Thymus (tissue), 11 donors: ENCODE data around the gene PIANP. TPM values are rescaled to one million over a fixed set of nuclear protein-coding genes. Genes with fewer than 3 reads are reported as not detected.

Experiments
- DNase-seq, 9 donors: peaks; one replicate each; pipeline ENCODE4 v3.0.0-alpha.2; 2013; ENCODE audit warnings: low spot score in 9 of 9, low read depth in 6 of 9, missing footprints in 1 of 9
- H3K27ac ChIP-seq, 2 donors: one replicate each; pipeline ENCODE4 v1.5.1; 2013; ENCODE audit warnings: control low read depth in 1 of 2, low read depth in 1 of 2, low read length in 1 of 2, mild to moderate bottlenecking in 1 of 2, moderate library complexity in 1 of 2
- H3K27me3 ChIP-seq, 2 donors: one replicate each; pipeline ENCODE4 v1.5.1; 2013; ENCODE audit warnings: low read length in 1 of 2; ENCODE audit not compliant: control insufficient read depth in 2 of 2, insufficient read depth in 1 of 2
- H3K36me3 ChIP-seq, 2 donors: one replicate each; pipeline ENCODE4 v1.5.1; 2013; ENCODE audit warnings: low read length in 1 of 2, mild to moderate bottlenecking in 1 of 2, moderate library complexity in 1 of 2; ENCODE audit not compliant: control insufficient read depth in 2 of 2, insufficient read depth in 2 of 2
- H3K4me1 ChIP-seq, 2 donors: one replicate each; pipeline ENCODE4 v1.5.1; 2013; ENCODE audit warnings: low read length in 2 of 2; ENCODE audit not compliant: control insufficient read depth in 2 of 2, insufficient read depth in 2 of 2
- H3K4me3 ChIP-seq, 2 donors: one replicate each; pipeline ENCODE4 v1.5.1; 2013; ENCODE audit warnings: low read length in 2 of 2, control low read depth in 1 of 2, mild to moderate bottlenecking in 1 of 2
- H3K9me3 ChIP-seq, 2 donors: one replicate each; pipeline ENCODE4 v1.5.1; 2013; ENCODE audit warnings: low read length in 1 of 2, mild to moderate bottlenecking in 1 of 2; ENCODE audit not compliant: control insufficient read depth in 2 of 2, insufficient read depth in 1 of 2
- WGBS: extraction: QIAGEN DNeasy Blood & Tissue Kit; methylation state at CpG from one replicate; pipeline ENCODE4 v1.1.7; 2013; 5-methylcytosine and 5-hydroxymethylcytosine counted together
- polyA plus RNA-seq: library from polyadenylated mRNA; stranded (reverse); fragments of 200-250 nt; gene quantifications from one replicate; pipeline ENCODE4 v1.2.3, GENCODE V29; 2013
- total RNA-seq: library from RNA; stranded (reverse); fragments of 120-200 nt; gene quantifications from one replicate; pipeline ENCODE4 v1.2.4, GENCODE V29; 2013
- donor health status: healthy.

PIANP gene
- total and polyA plus RNA-seq, 2 donors, result 0.09 to 0.23 TPM

- Histone ChIP-seq H3K27me3 (peaks cover 0 to 1% of the 10 kb centered on the region in 2 donors), H3K4me3 (peak within 1 kb of the TSS; percentile 80 to 82), H3K4me1 (peaks cover 14 to 29% of the 10 kb centered on the region in 2 donors), H3K36me3 (peaks cover 7 to 25% of the 10 kb centered on the region in 2 donors), H3K9me3 (no peaks in the 10 kb centered on the region), H3K27ac (peak within 1 kb of the TSS; percentile 96 to 97)
- peak; percentile 87 to 99 (median 98) for DNase-seq
- under 1% methylated on average over 72 of the region's 72 CpGs for WGBS
These were observed 11.4 kb downstream of the PIANP start, which contains the start of gene ZNF384 for GRCh38 chr12:6688999-6689882. TSS of gene ZNF384 (minus strand) at chr12:6689375. CDS start at chr12:6679520, 9,855 bp downstream.

GRCh38 chr12:6688543-6688998, 12.0 kb downstream of the PIANP start:
- H3K4me1 ChIP-seq, result peaks cover 14 to 29% of the 10 kb centered on the region in 2 donors
- no peaks in the 10 kb centered on the region for H3K9me3 ChIP-seq
- peaks cover 7 to 29% of the 10 kb centered on the region in 2 donors for H3K36me3 ChIP-seq
- WGBS, result 0% methylated on average over 13 of the region's 13 CpGs
- H3K4me3 ChIP-seq, result peak overlapping the region; percentile 80 to 82
- H3K27ac ChIP-seq, result peak overlapping the region; percentile 96 to 97
- no peaks in the 10 kb centered on the region for H3K27me3 ChIP-seq
- DNase-seq, result peak in 2 of 9 donors; percentile 26 to 56

- Histone ChIP-seq H3K36me3 (peaks cover 19 to 48% of the 10 kb centered on the region in 2 donors), H3K4me1 (peaks cover 14 to 24% of the 10 kb centered on the region in 2 donors)
- 94% methylated on average over 3 of the region's 3 CpGs for WGBS
These were observed 14.8 kb downstream of the PIANP start for GRCh38 chr12:6685814-6686213.

DNA sequence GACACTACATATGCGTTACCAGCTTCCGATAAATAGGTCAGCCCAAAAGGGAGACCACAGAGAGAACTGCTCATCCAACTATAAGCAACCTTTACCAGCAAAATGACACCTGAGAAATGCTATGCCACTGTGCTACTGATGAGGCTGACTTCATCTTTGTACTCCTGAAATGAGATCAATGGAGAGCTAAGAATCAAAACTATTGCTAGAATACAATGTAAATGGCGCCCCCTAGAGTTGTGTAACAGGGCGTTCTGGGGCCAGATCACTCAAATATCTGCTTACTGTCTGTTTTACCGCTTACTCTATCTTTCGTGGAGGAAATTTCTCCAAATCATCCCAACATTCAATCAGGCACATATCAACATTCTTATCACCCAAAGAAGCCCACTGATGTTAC, 16.0 kb downstream of the PIANP start:
- 78% methylated on average over 6 of the region's 6 CpGs for WGBS
- no peak overlapping the region for H3K27ac ChIP-seq

More at GRCh38 chr12:6685814-6686213, 14.8 kb downstream of the PIANP start:
- H3K9me3 ChIP-seq, result no peaks in the 10 kb centered on the region
- no peak overlapping the region for H3K4me3 ChIP-seq
- no peak overlapping the region for H3K27ac ChIP-seq
- no peaks in the 10 kb centered on the region for H3K27me3 ChIP-seq
- no peak for DNase-seq

DNA sequence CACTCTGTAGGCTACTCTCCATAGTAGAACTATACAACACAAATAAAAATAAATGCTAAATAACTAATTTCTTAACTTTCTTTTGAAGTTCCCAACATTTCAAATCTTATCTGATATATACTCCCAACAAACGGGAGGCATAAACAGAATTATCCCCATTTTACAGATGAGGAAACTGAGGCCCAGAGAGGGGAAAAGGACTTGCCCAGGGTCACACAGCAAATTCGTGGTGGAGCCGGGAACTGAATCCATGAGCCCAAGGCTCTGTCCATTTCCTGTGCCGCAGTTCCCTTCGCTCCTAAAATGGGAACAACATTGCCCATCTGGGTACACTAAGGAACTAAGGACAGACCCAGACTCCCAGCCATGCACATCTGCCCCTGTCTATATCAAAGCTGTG, 23.7 kb downstream of the PIANP start:
- Histone ChIP-seq H3K9me3 (no peaks in the 10 kb centered on the region), H3K27me3 (no peaks in the 10 kb centered on the region), H3K4me3 (no peak overlapping the region), H3K27ac (no peak overlapping the region), H3K4me1 (no peaks in the 10 kb centered on the region), H3K36me3 (peaks cover 76 to 97% of the 10 kb centered on the region in 2 donors)
- DNase-seq, result no peak
- WGBS, result 96% methylated on average over 5 of the region's 5 CpGs

More for the DNA sequence above, 16.0 kb downstream of the PIANP start:
- H3K9me3 ChIP-seq, result no peaks in the 10 kb centered on the region
- peak in 4 of 9 donors; percentile 18 to 64 (median 30) for DNase-seq
- peaks cover 8 to 15% of the 10 kb centered on the region in 2 donors for H3K4me1 ChIP-seq
- peaks cover 20 to 60% of the 10 kb centered on the region in 2 donors for H3K36me3 ChIP-seq
- H3K27me3 ChIP-seq, result no peaks in the 10 kb centered on the region
- H3K4me3 ChIP-seq, result no peak overlapping the region

GRCh38 chr12:6672143-6672542, 28.5 kb downstream of the PIANP start:
- DNase-seq, result no peak
- 98% methylated on average over 18 of the region's 18 CpGs for WGBS
- no peaks in the 10 kb centered on the region for H3K4me1 ChIP-seq
- H3K4me3 ChIP-seq, result no peak overlapping the region
- no peaks in the 10 kb centered on the region for H3K9me3 ChIP-seq
- H3K27me3 ChIP-seq, result no peaks in the 10 kb centered on the region
- H3K36me3 ChIP-seq, result peaks cover 84 to 97% of the 10 kb centered on the region in 2 donors
- no peak overlapping the region for H3K27ac ChIP-seq

GRCh38 chr12:6667559-6668210, 32.9 kb downstream of the PIANP start:
- no peak for DNase-seq
- peaks cover 0 to 4% of the 10 kb centered on the region in 2 donors for H3K4me1 ChIP-seq
- 97% methylated on average over 8 of the region's 8 CpGs for WGBS
- no peak overlapping the region for H3K4me3 ChIP-seq
- H3K36me3 ChIP-seq, result peaks cover 52 to 67% of the 10 kb centered on the region in 2 donors
- no peak overlapping the region for H3K27ac ChIP-seq
- H3K27me3 ChIP-seq, result no peaks in the 10 kb centered on the region
- H3K9me3 ChIP-seq, result no peaks in the 10 kb centered on the region

- Histone ChIP-seq H3K27ac (no peak overlapping the region), H3K27me3 (no peaks in the 10 kb centered on the region), H3K4me3 (no peak overlapping the region), H3K4me1 (peaks cover 7 to 10% of the 10 kb centered on the region in 2 donors), H3K36me3 (peaks cover 38 to 52% of the 10 kb centered on the region in 2 donors), H3K9me3 (no peaks in the 10 kb centered on the region)
- DNase-seq, result no peak
- 98% methylated on average over 2 of the region's 2 CpGs for WGBS
These were observed 34.4 kb downstream of the PIANP start for GRCh38 chr12:6666211-6666610.

DNA sequence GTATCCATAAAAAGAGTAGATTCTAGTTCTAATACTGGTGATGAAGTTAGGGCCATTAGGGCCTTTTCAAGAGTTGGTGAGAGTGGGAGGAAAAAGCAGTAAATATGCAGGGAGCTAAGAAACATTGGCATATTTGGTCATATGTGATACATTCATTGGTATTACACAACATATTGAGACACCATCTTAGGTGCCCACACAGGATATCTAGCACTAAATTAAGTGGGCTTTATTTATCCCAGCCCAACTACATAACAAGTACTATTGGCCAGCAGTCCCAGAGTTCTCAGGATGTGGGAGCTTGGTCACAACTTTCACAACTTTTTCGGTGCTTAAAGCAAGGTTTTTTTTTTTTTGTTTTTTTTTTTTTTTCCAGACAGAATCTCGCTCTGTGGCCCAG, 35.7 kb downstream of the PIANP start:
- H3K27me3 ChIP-seq, result no peaks in the 10 kb centered on the region
- H3K9me3 ChIP-seq, result no peaks in the 10 kb centered on the region
- peaks cover 7 to 10% of the 10 kb centered on the region in 2 donors for H3K4me1 ChIP-seq
- H3K4me3 ChIP-seq, result no peak overlapping the region
- H3K36me3 ChIP-seq, result peaks cover 26 to 39% of the 10 kb centered on the region in 2 donors
- DNase-seq, result no peak
- WGBS, result 98% methylated on average over 2 of the region's 2 CpGs
- H3K27ac ChIP-seq, result no peak overlapping the region
